Measurements from ENCODE around the gene PRKCD. TPM values are rescaled to one million over a fixed set of nuclear protein-coding genes. Genes with fewer than 3 reads are reported as not detected.

The PRKCD gene
- total RNA-seq, 2 experiments from 2014 or later: 18.1 to 20.1 TPM

DNA sequence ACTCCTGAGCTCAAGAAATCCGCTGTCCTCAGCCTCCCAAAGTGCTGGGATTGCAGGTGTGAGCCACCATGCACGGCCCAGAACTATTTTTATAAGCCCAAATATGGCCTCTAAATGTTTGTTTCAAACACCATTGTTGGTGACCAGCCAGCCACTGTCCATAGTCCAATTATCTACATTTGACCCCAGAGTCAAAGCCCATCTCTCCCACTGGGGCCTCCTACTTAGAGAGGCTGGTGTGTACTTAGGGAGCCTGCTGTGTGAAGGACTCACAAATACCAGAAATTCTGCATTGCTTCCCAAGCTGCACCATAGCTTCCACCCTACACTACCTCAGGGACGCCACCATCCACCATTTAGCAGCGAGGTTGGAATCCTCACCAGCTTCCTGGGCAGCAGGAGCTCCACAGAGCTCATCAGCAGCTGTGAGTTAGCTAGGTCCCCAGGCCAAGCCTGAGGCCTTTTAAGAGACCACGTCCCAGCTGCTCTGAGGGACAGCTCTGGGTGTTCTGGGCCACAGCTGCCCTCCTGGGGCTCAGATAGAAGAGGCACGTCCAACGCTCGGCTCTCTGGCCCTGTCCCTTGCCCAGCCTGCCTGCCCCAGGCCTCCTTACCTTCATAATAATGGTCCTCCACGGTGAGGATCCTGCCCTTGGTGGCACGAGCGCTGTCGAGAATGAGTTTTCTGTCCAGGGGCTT lies 65.3 kb downstream of the PRKCD start:
- Histone ChIP-seq H3K27ac (ENCODE audit: low read depth in 1 of 2, low read length in 2 of 2) (no peak overlapping the region), H3K9me3 (ENCODE audit: control insufficient read depth in 1 of 2, insufficient read depth in 1 of 2, low read length in 2 of 2) (peaks cover 0 to 12% of the 10 kb centered on the region in 2 experiments), H3K4me3 (ENCODE audit: low read length) (no peak overlapping the region), H3K4me1 (ENCODE audit: insufficient read depth, low read length) (no peaks in the 10 kb centered on the region), H3K27me3 (ENCODE audit: control insufficient read depth in 1 of 2, insufficient read depth in 2 of 2, low read length in 2 of 2) (no peaks in the 10 kb centered on the region), H3K36me3 (ENCODE audit: insufficient read depth, low read length) (peaks cover 77% of the 10 kb centered on the region)
- ChIA-PET CTCF (no interaction called here), POLR2A (no interaction called here)
- intact Hi-C loops (cut with DNase I, micrococcal nuclease): no loop called here
- TF ChIP-seq, protein P1, sequence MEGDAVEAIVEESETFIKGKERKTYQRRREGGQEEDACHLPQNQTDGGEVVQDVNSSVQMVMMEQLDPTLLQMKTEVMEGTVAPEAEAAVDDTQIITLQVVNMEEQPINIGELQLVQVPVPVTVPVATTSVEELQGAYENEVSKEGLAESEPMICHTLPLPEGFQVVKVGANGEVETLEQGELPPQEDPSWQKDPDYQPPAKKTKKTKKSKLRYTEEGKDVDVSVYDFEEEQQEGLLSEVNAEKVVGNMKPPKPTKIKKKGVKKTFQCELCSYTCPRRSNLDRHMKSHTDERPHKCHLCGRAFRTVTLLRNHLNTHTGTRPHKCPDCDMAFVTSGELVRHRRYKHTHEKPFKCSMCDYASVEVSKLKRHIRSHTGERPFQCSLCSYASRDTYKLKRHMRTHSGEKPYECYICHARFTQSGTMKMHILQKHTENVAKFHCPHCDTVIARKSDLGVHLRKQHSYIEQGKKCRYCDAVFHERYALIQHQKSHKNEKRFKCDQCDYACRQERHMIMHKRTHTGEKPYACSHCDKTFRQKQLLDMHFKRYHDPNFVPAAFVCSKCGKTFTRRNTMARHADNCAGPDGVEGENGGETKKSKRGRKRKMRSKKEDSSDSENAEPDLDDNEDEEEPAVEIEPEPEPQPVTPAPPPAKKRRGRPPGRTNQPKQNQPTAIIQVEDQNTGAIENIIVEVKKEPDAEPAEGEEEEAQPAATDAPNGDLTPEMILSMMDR (IDR thresholded peaks at IDR 0.05): no peak
- no peak for ATAC-seq (ENCODE audit: poor library complexity)
- no peak overlapping the region for H3K27ac Mint-ChIP-seq
- H3K36me3 Mint-ChIP-seq (ENCODE audit: low read depth): peaks cover 72% of the 10 kb centered on the region
- H3K9me3 Mint-ChIP-seq: no peaks in the 10 kb centered on the region
- H3K27me3 Mint-ChIP-seq: no peaks in the 10 kb centered on the region
- H3K4me1 Mint-ChIP-seq (ENCODE audit: low read depth): no peaks in the 10 kb centered on the region
- no peak overlapping the region for H3K4me3 Mint-ChIP-seq
- DNase-seq: no peak

DNA sequence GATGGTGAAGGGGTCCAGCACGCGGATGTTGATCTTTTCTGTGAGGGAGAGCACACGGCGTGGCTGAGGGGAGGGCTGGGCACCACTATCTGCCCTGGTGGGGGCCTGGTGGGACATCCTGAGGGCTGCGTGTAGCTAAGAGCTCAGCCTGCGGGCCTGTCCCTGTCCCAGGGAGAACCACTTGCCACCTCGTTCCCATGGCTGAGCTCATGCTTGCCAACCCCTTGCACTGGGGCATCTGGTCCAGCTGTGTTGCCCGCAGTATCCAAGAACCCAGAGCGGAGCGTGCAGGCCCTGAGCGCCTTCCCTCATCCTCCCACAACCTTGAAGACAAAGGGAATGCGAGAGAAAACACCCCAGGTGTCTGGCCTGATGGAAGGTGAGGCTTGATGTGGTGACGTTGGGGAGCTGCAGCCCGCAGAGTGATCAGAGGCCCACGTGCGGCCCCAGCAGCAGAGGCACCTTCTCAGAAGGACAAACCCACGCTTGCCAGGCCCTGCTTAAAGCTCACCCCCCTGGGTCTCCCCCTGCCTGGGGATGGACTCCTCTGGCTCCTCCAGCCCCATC lies 65.9 kb downstream of the PRKCD start:
- ATAC-seq (ENCODE audit: poor library complexity): no peak
- Histone ChIP-seq H3K4me1 (ENCODE audit: insufficient read depth, low read length) (no peaks in the 10 kb centered on the region), H3K27ac (ENCODE audit: low read depth in 1 of 2, low read length in 2 of 2) (no peak overlapping the region), H3K4me3 (ENCODE audit: low read length) (no peak overlapping the region), H3K9me3 (ENCODE audit: control insufficient read depth in 1 of 2, insufficient read depth in 1 of 2, low read length in 2 of 2) (peaks cover 0 to 10% of the 10 kb centered on the region in 2 experiments), H3K27me3 (ENCODE audit: control insufficient read depth in 1 of 2, insufficient read depth in 2 of 2, low read length in 2 of 2) (no peaks in the 10 kb centered on the region), H3K36me3 (ENCODE audit: insufficient read depth, low read length) (peaks cover 82% of the 10 kb centered on the region)
- DNase-seq: no peak
- Mint-ChIP-seq H3K4me3 (no peak overlapping the region), H3K27me3 (no peaks in the 10 kb centered on the region), H3K36me3 (ENCODE audit: low read depth) (peaks cover 79% of the 10 kb centered on the region), H3K4me1 (ENCODE audit: low read depth) (no peaks in the 10 kb centered on the region), H3K9me3 (no peaks in the 10 kb centered on the region), H3K27ac (no peak overlapping the region)
- TF ChIP-seq, protein P1 (IDR thresholded peaks at IDR 0.05): no peak
- intact Hi-C loops (cut with DNase I, micrococcal nuclease): no loop called here
- ChIA-PET POLR2A (no interaction called here), CTCF (no interaction called here)

DNA sequence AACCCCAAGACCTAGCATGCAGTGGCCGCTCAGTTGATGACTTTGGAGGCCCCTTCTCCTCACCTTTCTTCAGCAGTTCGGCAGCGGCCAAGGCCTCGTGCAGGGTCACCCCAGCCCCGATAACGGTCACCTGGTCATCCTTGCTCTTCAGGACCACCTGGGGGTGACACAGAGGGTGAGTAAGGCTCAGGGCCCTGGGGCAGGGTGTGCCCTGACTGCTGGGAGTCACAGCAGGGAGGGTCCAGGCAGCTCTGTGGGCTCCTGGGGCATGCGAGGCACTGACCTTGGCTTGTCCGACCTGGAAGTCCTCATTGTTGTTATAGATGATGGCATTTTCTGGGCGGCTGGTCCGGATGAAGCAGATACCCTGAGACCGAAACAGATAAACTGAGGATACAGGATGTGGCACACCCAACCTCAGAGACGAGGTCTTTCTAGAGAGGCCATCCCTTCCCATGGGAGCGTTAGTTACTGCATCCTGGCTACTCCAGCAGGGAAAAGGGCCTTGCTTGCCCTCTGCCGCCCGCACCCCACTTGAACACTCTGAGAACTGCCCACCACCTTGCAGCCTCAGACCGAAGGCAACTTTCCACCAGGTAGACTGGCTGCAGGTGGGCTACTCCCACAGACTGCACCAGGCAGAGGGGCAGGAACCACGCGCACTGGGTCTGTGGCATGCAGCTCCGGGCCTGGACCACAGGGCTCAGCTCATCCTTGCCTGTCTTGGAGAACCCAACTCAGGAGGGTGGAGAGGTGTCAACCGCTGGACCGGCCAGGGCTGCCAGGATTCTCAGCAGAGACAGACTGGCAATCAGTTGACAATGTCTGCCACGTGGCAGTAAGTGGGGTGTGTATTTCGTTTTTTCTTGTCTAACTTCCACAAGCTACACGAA lies 67.2 kb downstream of the PRKCD start:
- no peaks in the 10 kb centered on the region for H3K27me3 Mint-ChIP-seq
- intact Hi-C loops (cut with DNase I, micrococcal nuclease): no loop called here
- H3K27ac Mint-ChIP-seq: no peak overlapping the region
- H3K4me1 Mint-ChIP-seq (ENCODE audit: low read depth): no peaks in the 10 kb centered on the region
- peaks cover 90% of the 10 kb centered on the region for H3K36me3 Mint-ChIP-seq (ENCODE audit: low read depth)
- no peak overlapping the region for H3K4me3 Mint-ChIP-seq
- Histone ChIP-seq H3K27ac (ENCODE audit: low read depth in 1 of 2, low read length in 2 of 2) (no peak overlapping the region), H3K9me3 (ENCODE audit: control insufficient read depth in 1 of 2, insufficient read depth in 1 of 2, low read length in 2 of 2) (peaks cover 0 to 3% of the 10 kb centered on the region in 2 experiments), H3K4me3 (ENCODE audit: low read length) (no peak overlapping the region), H3K4me1 (ENCODE audit: insufficient read depth, low read length) (no peaks in the 10 kb centered on the region), H3K36me3 (ENCODE audit: insufficient read depth, low read length) (peaks cover 95% of the 10 kb centered on the region), H3K27me3 (ENCODE audit: control insufficient read depth in 1 of 2, insufficient read depth in 2 of 2, low read length in 2 of 2) (no peaks in the 10 kb centered on the region)
- no peaks in the 10 kb centered on the region for H3K9me3 Mint-ChIP-seq
- TF ChIP-seq, protein P1 (IDR thresholded peaks at IDR 0.05): no peak
- ATAC-seq (ENCODE audit: poor library complexity) (no peak), DNase-seq (no peak)
- ChIA-PET POLR2A (no interaction called here), CTCF (no interaction called here)

All from CD4-positive, alpha-beta T cell (primary cell).